GM18511 (cell line): Measurements from ENCODE around the gene AP1G2.
"Not testable (repeated sequence)": the region's sequence is repeated elsewhere in the genome, so short reads cannot be mapped to it uniquely, and the experiment has no call there.

Experiments used
- ATAC-seq: cut with Tn5 transposase; IDR thresholded peaks from one replicate; pipeline ENCODE4 v1.9.1; 2021; ENCODE audit warnings: mild to moderate bottlenecking, moderate library complexity; ENCODE audit not compliant: unreplicated experiment

The AP1G2 gene

DNA sequence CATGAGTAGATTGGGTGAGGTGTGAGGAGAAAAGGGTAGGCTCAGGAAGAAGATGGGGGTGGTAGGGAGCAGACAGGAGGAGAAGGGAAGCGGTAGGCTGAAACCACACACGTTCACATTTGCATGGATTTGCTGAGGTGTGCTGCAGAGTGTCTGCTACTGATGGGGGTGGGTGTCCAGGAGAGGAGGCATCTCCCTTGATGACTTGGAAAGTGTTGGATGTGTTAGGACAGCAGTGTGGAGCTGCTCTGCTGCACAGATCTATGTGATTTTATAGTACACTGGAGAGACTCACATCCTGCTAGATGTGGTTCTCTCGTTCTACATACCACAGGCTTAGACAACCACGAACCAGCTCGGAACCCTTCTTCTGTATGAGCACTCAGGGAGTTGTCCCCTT is 25.3 kb downstream of the AP1G2 start:
- ATAC-seq = no peak

DNA sequence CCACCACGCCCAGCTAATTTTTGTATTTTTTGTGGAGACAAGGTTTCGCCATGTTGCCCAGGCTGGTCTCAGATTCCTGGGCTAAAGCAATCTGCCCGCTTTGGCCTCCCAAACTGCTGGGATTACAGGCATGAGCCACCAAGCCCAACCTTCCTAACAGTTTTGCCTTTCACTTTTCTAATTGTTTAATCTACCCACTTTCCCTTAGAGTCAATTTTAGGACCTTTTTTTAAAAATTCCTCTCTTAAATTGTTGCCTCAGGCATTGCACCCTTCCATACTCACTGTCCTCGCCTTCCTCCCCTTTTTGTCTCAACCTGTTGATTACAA is 27.5 kb downstream of the AP1G2 start:
- ATAC-seq = no peak

DNA sequence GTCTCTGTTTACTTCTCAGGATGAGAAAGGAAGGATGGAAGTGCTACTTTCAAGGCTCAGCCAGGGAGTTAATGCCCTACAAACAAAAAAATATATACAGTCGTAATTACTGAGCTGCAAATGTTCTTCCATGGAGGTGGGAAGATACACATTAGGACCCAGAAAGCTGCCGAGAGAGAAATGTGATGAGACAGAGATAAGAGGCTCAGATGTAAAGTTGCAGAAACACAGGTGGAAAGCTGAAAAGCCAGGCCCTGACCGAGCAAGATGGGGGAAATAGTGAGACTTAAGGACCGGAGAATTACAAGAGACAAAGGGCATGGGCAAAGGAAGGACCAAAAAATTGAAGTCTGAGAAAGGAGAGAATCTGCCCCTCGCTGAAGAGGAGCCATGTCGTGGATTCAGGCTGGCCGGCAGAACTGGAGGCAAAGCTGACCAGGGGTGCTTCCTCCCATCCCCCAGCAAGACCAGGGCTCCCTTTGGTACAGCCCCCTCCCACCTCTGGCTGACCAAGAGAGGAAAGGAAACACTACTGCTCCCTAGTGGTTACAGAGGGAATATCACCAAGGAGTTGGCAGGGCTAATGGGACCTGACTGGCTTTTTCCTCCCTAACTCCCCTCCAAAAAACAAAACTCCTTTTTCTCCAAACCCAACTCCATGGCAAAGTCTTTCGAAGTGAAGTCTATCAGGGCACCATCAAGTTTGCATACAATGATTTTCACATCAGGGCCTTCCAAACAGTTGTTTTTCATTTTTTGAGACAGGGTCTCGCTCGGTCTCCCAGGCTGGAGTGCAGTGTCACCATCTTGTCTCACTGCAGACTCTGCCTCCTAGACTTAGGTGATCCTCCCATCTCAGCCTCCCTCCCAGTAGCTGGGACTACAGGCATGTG is 28.1 kb downstream of the AP1G2 start:
- peak; percentile 49 for ATAC-seq

DNA sequence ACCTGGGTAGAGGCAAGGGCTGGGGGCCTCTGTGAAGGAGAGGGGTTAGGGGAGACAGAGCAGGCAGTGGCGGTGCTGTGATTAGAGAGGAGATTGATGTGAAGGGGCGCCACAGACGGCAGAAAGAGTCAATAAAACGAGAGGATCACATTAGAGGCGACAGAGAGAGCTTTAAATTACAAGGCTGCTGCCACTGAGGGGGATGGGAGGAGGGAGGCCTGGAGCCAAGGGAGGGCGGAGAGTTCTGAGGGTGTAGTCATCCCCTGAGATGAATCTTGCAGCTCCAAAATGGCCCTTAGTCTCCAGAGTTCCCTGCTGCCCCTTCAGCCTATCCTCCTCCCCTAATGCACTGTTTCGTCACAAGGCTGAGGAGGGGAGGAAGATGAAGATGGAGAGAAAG is 28.8 kb downstream of the AP1G2 start:
- ATAC-seq = no peak

DNA sequence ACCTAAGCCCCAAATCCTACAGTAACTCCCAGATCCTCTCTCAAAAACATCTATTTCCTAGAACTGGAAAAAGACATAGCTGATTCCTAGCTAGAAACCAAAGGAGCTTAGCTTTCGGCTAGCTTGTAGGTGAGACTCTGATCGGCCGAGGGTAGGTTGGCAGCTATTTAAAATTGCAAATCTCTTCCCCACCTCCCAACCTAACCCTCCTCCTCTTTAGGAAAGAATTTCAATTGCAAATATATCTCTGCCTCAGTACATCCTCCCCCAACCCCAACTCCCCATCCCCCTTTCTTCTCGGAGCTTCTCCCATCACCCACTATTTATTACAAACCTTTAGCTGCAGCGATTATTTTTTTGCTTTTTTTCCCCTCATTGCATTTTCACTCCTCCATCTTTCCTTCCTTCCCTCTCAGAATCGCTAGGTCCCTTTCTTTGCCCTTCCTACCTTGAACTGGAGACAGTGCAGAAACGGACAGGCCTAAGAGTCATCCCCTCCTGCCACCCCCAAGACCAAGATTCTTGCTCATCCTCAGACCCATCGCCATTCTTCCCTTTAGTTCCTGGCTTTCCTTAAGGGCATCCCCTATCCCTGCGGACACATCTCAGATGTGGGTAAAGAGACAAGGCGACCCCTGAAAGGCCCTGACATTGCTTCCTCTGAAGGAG is 29.4 kb downstream of the AP1G2 start:
- ATAC-seq = no peak

DNA sequence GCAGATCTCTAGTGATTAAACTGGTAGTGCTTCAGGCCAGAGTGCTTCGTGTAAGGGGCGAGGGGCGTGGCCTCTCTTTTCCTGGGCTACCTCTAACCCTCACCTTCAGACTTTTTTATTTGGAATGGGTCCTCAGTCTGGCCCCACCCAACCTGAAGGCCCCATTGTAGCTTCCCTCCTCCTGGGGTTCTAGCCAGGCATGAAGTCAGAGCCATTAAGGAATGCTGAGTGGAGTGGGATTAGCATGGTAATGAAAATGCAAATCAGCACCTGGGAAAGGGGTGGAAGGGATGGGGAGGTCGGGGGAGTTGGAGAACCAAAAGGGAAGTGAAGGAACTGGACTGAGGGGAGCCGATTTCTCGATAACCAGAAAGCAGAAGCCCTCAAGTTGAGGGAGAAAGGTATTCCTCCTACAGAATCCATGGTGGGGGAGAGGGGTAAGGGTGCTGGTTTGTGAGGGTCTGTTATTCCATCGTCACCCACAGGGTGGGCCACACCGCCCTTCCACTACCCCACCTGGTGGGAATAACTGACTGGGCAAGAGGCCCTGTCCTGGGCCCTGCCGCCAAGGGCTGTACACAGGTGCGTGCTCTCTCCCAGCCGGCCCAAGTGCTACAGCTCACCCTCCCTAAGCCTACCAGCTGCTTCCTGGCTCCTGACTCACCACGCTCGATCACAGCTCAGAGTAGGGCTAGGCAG is 30.1 kb downstream of the AP1G2 start:
- no peak for ATAC-seq

DNA sequence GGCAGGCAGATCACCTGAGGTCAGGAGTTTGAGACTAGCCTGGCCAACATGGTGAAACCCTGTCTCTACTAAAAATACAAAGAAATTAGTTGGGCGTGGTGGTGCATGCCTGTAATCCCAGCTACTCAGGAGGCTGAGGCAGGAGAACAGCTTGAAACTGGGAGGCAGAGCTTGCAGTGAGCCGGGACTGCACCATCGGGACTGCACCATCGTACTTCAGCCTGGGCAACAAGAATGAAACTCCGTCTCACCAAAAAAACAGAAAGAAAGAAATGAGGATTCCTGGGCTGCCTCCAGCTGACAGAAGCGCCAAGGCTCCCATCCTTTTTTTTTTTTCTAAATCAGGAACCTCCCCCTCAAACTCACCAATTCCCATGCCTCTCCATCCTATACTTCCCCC is 30.7 kb downstream of the AP1G2 start:
- ATAC-seq = not testable (repeated sequence)

DNA sequence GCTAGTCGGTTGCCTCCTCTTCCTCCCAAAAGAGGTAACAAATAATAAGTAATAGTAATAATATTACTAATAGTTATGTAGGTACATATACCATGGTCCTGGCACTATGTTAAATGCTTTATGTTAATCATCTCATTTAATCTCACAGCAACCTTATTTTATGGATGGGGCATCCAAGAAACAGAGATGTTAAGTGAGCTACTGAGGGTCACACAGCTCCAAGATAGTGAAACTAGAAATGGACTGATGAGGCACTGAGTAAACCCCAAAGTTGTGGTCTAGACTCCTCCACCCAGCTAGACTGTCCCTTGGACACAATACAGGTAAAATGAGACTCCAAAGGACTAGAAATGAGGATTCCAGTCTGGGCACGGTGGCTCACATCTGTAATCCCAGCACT is 31.1 kb downstream of the AP1G2 start:
- ATAC-seq = no peak

DNA sequence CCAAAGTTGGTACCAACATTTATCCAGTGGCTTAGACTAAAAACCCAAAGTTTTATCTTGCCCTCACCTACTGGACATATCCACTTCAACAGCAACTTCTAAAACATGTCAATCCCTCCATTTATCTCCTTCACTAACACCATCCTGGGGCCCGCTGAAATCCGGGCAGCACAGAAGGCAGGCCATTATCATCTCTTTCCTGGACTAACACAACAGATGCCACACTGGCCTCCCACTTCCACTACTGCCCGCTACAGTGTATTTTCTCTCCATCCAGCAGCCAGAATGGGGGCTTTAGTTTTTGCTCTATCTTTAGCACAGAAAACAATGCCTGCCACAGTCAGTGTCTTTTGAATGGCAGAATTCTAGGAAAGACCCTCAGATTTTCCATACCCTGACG is 31.6 kb downstream of the AP1G2 start:
- no peak for ATAC-seq

DNA sequence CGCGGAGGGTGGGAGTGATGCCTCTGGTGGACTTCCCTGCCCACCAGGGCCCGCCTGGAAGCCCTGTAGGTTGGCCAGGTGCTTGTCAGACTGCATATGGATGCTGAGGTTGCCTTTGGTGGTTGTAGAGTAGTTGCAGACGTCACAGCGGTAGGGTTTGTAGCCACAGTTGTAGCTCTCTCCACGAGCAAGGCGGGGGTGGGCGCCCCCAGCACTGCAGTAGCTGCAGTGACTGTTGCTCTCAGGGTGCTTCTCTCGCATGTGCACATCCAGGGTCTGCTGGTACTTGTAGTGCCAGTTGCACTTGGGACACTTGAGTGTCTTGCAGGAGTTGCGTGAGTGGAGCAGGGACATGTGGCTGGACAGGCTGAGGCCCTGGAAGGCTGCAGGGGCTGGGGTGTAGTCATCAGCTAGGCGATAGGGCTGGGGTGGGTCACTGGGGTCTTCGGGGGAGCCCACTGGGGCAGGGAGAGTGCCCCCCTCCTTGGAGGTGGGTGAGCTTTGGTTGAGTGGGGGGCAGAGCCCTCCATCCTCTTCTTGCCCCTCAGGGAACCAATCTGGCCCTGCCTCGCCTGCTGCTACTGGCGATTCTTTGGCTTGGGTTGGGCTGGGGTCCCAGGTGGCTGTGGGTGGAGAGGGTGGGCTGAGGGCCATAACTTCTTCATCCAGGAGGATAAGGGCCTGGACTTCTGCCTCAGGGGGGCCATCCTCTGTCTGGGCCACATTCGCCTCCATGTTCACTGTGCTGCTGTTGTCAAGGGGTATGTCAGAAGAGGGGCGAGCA is 33.7 kb downstream of the AP1G2 start:
- ATAC-seq = no peak

DNA sequence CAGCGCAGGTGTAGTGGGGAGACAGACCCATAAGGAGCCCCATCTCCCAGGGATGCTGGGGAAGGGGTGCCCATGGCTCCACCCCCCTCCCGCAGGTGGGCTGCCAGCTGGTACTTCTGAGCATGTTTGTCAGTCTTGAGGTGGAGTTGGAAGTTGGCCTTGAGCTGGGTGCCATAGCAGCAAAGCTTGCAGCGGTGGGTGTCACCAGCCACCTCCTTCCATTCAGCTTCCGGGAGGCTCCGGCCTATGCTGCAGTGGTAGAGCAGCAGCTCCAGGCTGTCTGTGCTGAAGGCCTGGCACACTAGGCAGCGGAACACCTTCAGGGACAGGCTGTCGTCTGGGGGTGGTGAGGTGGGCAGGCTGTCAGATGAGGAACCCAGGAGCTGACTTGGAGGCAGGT is 34.9 kb downstream of the AP1G2 start:
- no peak for ATAC-seq

DNA sequence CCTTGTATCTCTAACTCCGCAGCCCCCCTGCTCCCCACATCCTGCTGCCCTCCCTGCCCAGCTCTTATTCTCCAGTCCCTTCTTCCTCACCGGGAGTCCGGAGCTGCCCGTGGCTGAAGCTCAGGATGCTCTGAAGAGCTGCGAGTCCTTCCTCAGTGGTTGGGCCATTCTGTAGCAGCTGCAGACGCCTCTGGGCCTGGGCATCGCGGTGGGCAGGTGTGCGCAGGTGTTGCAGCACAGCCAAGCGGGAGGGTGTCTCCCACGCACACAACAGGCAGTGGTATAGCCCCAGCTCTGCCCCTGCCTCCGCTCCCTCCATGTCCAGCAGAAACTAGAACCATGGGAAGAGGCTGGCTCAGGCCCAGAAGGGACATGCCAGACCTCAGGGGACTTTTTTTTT is 36.2 kb downstream of the AP1G2 start:
- ATAC-seq = no peak

DNA sequence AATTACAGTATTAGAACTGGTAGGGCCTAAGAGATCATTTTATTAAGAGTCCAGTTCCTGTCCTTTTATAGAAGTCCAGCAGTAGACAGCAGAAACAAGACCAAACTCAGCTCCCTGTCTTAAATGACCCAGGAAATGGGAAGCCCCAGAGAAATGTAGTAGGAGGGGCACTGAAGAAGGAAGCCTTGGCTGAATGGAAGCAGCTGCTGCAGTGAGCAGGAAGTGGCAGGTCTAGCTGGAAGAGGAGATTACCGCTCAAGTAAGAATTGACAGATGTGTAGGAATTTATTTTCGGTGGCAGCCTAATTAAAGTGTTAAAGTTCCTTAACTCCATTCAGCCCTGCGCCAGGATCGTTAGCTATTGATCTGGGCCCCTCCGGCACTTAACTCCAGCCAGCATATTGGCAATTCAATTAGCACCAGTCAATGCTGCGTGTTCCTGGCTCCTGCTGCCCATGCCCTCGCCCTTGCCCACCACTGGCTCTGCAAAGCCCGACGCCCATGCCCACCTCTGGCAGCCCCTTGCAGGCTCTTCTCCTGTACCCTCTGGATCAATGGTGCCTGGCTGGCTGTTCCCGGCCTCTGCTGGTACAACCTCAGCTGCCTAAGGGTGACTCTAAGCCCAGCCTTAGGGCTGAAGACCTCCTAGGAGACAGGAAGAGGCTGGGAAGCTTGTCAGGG is 37.1 kb downstream of the AP1G2 start:
- ATAC-seq = no peak

DNA sequence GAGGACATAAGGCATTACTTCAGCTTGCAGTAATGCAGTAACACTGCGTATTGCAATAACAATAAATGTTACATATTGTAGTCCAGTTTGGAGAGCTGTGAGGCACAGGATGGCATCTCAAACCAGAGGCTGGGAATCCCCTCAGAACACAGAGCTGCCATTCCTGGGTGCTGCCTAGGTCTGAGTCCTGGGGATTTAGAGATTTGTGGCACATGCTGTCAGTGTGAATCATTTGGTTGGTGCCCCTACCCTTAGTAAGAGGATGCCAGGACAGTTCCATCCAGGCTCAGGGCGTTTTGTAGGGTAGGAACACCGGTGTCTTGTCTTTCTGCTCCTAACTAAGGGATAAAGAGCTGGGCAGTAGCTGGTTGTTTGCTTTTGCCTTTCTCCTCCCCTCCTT is 38.6 kb downstream of the AP1G2 start:
- ATAC-seq = no peak

DNA sequence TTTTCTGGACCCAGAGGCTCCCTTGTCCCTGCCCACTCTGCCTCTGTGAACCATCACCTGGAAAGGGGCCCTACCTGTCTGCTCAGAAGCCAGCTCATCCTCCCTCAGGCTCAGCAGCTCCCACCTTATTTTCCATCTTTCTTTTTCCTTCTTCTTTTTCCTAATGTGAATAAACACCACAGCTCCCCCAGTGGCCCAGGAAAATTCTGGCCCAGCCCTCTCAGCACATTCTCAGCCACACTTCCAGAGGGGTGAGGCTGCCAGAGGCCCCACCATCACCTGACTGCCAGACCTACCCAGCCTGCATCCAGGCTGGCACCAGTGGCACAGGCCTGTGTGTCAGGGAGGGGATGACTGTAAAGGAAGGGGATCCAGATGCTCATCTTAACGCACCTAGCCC is 39.0 kb downstream of the AP1G2 start:
- no peak for ATAC-seq

DNA sequence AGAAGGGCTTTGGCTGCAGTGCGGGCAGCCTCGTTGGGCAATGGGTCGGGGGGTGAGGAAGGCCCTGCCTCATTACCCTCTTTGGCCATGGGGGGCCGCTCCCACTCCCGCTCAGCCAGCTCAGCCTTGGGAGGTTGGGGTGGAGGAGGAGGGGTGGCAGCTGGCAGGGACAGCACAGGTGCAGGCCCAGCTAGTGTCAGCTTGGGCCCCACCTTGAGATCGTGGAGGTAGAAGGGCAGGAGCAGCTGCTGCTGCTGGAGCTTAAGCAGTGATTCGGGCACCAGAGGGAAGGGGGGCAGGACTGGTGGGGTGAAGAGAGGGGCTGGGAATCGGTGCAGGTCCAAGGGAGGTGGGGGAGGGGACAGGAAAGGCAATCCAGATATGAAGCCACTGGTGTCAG is 42.0 kb downstream of the AP1G2 start:
- no peak for ATAC-seq

DNA sequence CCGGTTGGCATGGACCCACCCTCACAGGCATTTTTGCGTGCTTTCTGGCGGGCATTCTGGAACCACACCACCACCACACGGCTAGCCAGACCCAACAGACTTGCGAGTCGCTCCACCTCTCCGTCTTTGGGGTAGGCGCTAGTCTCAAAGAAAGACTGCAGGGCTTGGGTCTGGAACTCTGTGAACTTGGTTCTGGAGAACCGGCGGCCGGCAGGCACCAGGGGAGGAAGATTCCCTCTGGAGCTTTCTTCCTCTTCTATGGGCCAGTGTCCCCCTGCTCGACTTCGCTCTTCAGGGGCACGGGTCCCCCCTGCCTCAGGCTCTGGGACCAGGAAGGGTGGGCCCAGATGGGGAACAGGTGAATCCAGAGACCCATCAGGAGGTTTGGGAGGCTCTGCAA is 42.6 kb downstream of the AP1G2 start:
- no peak for ATAC-seq

DNA sequence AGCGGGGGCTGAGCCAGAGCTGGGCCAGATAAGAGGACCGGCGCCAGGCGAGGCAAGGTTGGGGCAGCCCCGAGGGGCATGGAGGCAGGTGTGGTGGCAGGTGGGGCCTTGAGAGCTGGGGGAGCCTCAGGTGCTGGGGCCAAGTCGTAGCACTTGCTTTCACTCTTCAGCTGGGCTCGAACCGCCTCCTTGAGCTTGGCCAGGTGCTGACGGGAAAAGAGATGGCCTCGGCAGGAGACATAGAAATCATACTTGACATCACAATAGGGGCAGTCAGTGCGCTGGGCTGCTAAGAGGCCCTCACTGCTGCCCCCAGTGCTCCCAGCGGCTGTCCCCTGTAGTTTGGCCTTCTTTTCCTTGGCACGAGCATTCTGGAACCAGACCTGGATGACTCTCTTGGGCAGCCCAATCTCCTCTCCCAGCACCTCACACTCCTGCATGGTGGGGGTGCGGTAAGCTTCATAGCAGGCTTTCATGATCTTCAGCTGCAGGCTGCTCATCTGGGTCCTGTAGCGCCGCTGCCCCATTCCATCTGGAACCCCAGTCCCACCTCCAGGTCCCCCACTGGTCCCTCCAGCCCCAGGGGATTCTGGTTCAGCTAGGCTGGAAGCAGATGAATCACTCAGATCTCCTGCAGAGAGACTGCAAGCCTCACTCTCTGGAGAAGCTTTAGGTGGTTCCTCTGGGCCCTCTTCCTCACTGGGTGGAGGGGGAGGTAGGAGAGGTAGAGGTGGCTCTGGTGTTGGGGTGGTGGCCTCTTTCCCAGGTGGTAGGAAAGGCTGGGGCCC is 44.2 kb downstream of the AP1G2 start:
- no peak for ATAC-seq

DNA sequence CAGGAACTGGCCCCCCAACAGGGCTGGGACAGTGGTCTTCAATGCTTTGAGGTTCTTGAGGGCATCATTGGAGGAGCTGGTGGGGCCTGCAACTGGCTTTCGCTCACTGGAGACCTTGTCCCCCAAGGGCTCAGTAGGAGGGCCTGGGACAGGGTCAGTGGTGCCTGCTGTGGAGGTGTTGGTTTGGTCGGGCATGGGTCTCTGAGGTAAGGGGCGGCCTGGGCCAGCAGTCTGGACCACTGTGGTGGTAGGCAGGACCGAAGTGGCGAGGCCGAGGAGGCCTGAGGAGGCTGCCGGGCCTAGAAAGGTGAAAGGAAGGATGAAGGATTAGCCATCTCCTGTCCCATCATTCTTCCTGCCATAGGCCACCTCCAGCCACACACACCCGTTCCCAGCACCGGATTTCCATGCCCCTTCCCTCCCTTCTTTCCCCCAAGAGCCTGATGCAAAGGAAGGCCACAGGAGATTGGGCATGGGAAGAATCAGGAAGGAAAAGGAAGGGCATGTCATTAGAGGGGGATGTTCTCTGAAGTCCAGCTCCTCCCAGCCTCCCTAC is 44.9 kb downstream of the AP1G2 start:
- ATAC-seq = no peak
